GM19438 (cell line): ENCODE results near the gene ADARB1.

Experiments used
- ATAC-seq: cut with Tn5 transposase; IDR thresholded peaks from one replicate; pipeline ENCODE4 v1.9.1; 2021; ENCODE audit warnings: low read depth; ENCODE audit not compliant: unreplicated experiment

ADARB1 gene

GRCh38 chr21:45163413-45164123, 89.2 kb downstream of the ADARB1 start:
- ATAC-seq = no peak

GRCh38 chr21:45164124-45164511, 89.7 kb downstream of the ADARB1 start:
- no peak for ATAC-seq

- ATAC-seq = no peak
Observed at GRCh38 chr21:45164838-45165237, 90.5 kb downstream of the ADARB1 start.

- no peak for ATAC-seq
Observed at GRCh38 chr21:45166931-45167330, 92.6 kb downstream of the ADARB1 start.

- ATAC-seq = no peak
Observed at GRCh38 chr21:45167796-45168222, 93.4 kb downstream of the ADARB1 start.

GRCh38 chr21:45168522-45168921, 94.1 kb downstream of the ADARB1 start:
- no peak for ATAC-seq

- no peak for ATAC-seq
Observed at GRCh38 chr21:45169001-45169400, 94.6 kb downstream of the ADARB1 start.

GRCh38 chr21:45169682-45170081, 95.3 kb downstream of the ADARB1 start:
- no peak for ATAC-seq

- ATAC-seq = no peak
Observed at GRCh38 chr21:45170987-45171386, 96.6 kb downstream of the ADARB1 start.

GRCh38 chr21:45172420-45172819, 98.0 kb downstream of the ADARB1 start:
- ATAC-seq = no peak

- no peak for ATAC-seq
Observed at GRCh38 chr21:45175326-45176095, 101.1 kb downstream of the ADARB1 start.

- no peak for ATAC-seq
Observed at GRCh38 chr21:45176141-45176540, 101.8 kb downstream of the ADARB1 start.

- ATAC-seq = no peak
Observed at GRCh38 chr21:45177039-45177438, 102.7 kb downstream of the ADARB1 start.

- ATAC-seq = no peak
Observed at GRCh38 chr21:45178070-45178608, 103.8 kb downstream of the ADARB1 start.

- no peak for ATAC-seq
Observed at GRCh38 chr21:45178971-45179370, 104.6 kb downstream of the ADARB1 start.

- ATAC-seq = no peak
Observed at GRCh38 chr21:45179568-45180245, 105.3 kb downstream of the ADARB1 start.

GRCh38 chr21:45180246-45180599, 105.8 kb downstream of the ADARB1 start:
- ATAC-seq = no peak

GRCh38 chr21:45182958-45183357, 108.6 kb downstream of the ADARB1 start:
- ATAC-seq = no peak

GRCh38 chr21:45183852-45184251, 109.5 kb downstream of the ADARB1 start:
- ATAC-seq = no peak

GRCh38 chr21:45184869-45185268, 110.5 kb downstream of the ADARB1 start:
- no peak for ATAC-seq

GRCh38 chr21:45186709-45187108, 112.3 kb downstream of the ADARB1 start:
- ATAC-seq = no peak
